ENCODE data around the gene GUCD1.

GRCh38 chr22:24494528-24495364 lies 60.2 kb downstream of the GUCD1 start, which contains the start of gene UPB1:
- TF ChIP-seq POLR2AphosphoS5 (IDR thresholded peaks at IDR 0.05; ENCODE audit: low read depth, low read length) (no peak), POLR2A (IDR thresholded peaks at IDR 0.05; ENCODE audit: low read depth, low read length) (no peak)
